HPDE6-E6E7 (cell line): Measurements from ENCODE around the gene ITIH1.

Experiments
- DNase-seq: peaks from one replicate; pipeline ENCODE4 v3.0.0; 2011; ENCODE audit warnings: missing footprints; ENCODE audit errors: extremely low spot score

ITIH1 gene

DNA sequence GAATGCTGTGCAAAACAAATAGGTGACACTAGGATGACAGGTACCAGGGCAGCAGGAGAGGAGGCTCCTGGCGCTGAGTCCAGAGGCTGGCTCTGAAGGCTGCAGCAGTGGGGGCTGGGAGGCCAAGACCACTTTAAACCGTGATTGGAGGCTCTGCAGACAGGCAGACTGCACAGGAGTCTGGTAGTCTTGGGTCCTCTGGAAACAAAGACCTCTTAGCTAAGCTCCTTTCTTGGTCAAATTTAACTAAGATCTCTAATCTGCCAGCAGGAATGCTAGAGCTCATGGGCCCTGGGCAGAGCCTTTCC is 61.8 kb downstream of the ITIH1 start:
- no peak for DNase-seq

DNA sequence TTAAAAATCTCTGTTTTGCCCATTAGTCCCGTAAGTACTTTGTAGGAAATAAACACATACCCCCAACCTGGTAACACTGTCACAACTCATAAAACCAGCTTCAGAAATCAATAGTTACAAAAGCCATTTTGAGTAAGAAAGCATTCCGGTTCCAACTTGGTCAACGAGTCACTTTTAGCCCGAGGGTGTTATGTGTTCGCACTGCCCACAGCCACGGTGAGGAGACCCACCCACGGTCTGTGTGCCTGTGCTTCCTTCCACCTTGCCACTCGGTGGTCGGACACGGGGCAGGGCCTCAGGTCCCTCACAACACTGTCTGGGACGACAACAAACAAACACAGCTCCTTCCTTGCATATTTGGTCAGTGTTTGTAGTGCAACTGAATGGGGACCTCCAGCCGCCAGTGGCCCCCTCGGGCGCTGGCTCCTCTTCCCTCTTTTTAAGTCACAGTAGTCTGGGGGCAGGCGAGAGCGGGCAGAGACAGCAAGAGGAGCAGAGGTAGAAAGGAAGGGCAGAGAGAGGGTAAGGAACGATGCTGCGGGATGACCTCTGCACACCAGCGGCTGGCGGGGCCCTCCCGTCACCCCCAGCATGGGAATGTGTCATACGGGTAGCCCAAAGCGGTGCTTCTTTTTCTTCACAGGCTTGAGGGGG is 62.6 kb downstream of the ITIH1 start:
- no peak for DNase-seq

GRCh38 chr3:52841211-52841980 is 64.0 kb downstream of the ITIH1 start:
- DNase-seq, result no peak
